A673 (cell line): ENCODE measurements around the gene IZUMO2. TPM values are rescaled to one million over a fixed set of nuclear protein-coding genes. Genes with fewer than 3 reads are reported as not detected.

Experiments used
- BruUV-seq: library from RNA; stranded (reverse); fragments of 400-500 nt; replicated peaks from 2 replicates; lab custom pipeline; 2021; lab: Mats Ljungman, UMichigan
- CTCF ChIA-PET: fragments of 300-600 bp; sonication (Branson Sonifier 250); formaldehyde crosslinking; loops from one replicate; lab custom pipeline; 2022; ENCODE audit warnings: antibody characterized with exemption; lab: Charles Lee
- POLR2A ChIA-PET: fragments of 300-600 bp; sonication (Branson Sonifier 250); formaldehyde crosslinking; loops from one replicate; lab custom pipeline; 2022; ENCODE audit warnings: antibody characterized with exemption; ENCODE audit not compliant: low non-redundant PET; lab: Charles Lee
- DNase-seq: peaks from one replicate; pipeline ENCODE4 v3.0.0-alpha.2; 2015; ENCODE audit warnings: low spot score
- H3K27ac ChIP-seq: fragments of 200-600 bp; sonication (generic); 2 replicates; pipeline ENCODE4 v1.5.1; 2016; ENCODE audit warnings: mixed run types, low read depth, mild to moderate bottlenecking, mixed read lengths, antibody characterized with exemption, low read length; ENCODE audit not compliant: poor library complexity, severe bottlenecking
- H3K27me3 ChIP-seq: fragments of 200-600 bp; sonication (generic); replicated peaks from 2 replicates; pipeline ENCODE4 v1.6.1; 2017; ENCODE audit warnings: mixed run types, low read depth, mild to moderate bottlenecking, mixed read lengths, antibody characterized with exemption, low read length; ENCODE audit not compliant: insufficient read depth, poor library complexity
- H3K36me3 ChIP-seq: fragments of 200-600 bp; sonication (generic); 2 replicates; pipeline ENCODE4 v1.6.1; 2016; ENCODE audit warnings: mixed run types, mild to moderate bottlenecking, mixed read lengths, antibody characterized with exemption, low read length; ENCODE audit not compliant: insufficient read depth, poor library complexity, severe bottlenecking
- H3K4me1 ChIP-seq: fragments of 200-600 bp; sonication (generic); 2 replicates; pipeline ENCODE4 v1.6.1; 2017; ENCODE audit warnings: mixed run types, mild to moderate bottlenecking, mixed read lengths, antibody characterized with exemption, low read length; ENCODE audit not compliant: insufficient read depth, poor library complexity, severe bottlenecking
- H3K4me3 ChIP-seq: fragments of 200-600 bp; sonication (generic); 2 replicates; pipeline ENCODE4 v1.5.1; 2016; ENCODE audit warnings: low read depth, mixed run types, mild to moderate bottlenecking, mixed read lengths, low read length; ENCODE audit not compliant: poor library complexity, severe bottlenecking
- H3K9me3 ChIP-seq: fragments of 200-600 bp; sonication (generic); 2 replicates; pipeline ENCODE4 v1.6.1; 2016; ENCODE audit warnings: mixed run types, low read depth, mild to moderate bottlenecking, mixed read lengths, antibody characterized with exemption, low read length; ENCODE audit not compliant: poor library complexity, severe bottlenecking
- CTCF ChIP-seq: fragments of 300-800, 200-600 bp; sonication (generic); conservative IDR thresholded peaks from 2 replicates; pipeline ENCODE4 v1.5.1; 2017; ENCODE audit warnings: low read depth, mild to moderate bottlenecking, antibody characterized with exemption, low read length, moderate library complexity, mixed read lengths
- EZH2 ChIP-seq: fragments of 200-600 bp; sonication (generic); IDR thresholded peaks from 2 replicates; pipeline ENCODE4 v1.6.1; 2017; ENCODE audit warnings: borderline replicate concordance, low read depth, mild to moderate bottlenecking, mixed read lengths, antibody characterized with exemption, low read length; ENCODE audit not compliant: poor library complexity, severe bottlenecking
- intact Hi-C: fragments of 100-400 bp; cut with micrococcal nuclease; formaldehyde crosslinking; loops from one replicate; pipeline ENCODE4 v1.10.0; 2022; ENCODE audit not compliant: unreplicated experiment
- total RNA-seq: library from RNA; stranded (reverse); gene quantifications from 2 replicates; pipeline ENCODE4 v1.2.3, GENCODE V29; 2021

Gene IZUMO2
- total RNA-seq, 1 experiment from 2014 or later = not detected

- Histone ChIP-seq H3K4me1 (no peaks in the 10 kb centered on the region), H3K9me3 (no peaks in the 10 kb centered on the region), H3K36me3 (no peaks in the 10 kb centered on the region), H3K27ac (no peak overlapping the region), H3K4me3 (no peak overlapping the region), H3K27me3 (peaks cover 24% of the 10 kb centered on the region)
- CTCF ChIA-PET = no interaction called here
- POLR2A ChIA-PET = no interaction called here
- TF ChIP-seq CTCF = no peak
- no peak for TF ChIP-seq EZH2
- DNase-seq = no peak
- BruUV-seq = no TSS peak
- intact Hi-C loops = no loop called here
Measured at GRCh38 chr19:50198431-50199258, 35.6 kb upstream of the IZUMO2 start.

- H3K9me3 ChIP-seq = no peaks in the 10 kb centered on the region
- no peak overlapping the region for H3K4me3 ChIP-seq
- ChIA-PET POLR2A (no interaction called here), CTCF (no interaction called here)
- no peaks in the 10 kb centered on the region for H3K36me3 ChIP-seq
- no peak for TF ChIP-seq EZH2
- TF ChIP-seq CTCF = no peak
- peaks cover 14% of the 10 kb centered on the region for H3K27me3 ChIP-seq
- H3K4me1 ChIP-seq = no peaks in the 10 kb centered on the region
- intact Hi-C loops = no loop called here
- no TSS peak for BruUV-seq
- no peak for DNase-seq
- no peak overlapping the region for H3K27ac ChIP-seq
Measured at GRCh38 chr19:50197348-50197747, 34.3 kb upstream of the IZUMO2 start.

GRCh38 chr19:50196322-50196932 is 33.3 kb upstream of the IZUMO2 start:
- Histone ChIP-seq H3K36me3 (no peaks in the 10 kb centered on the region), H3K4me1 (no peaks in the 10 kb centered on the region), H3K4me3 (no peak overlapping the region), H3K27me3 (peaks cover 8% of the 10 kb centered on the region), H3K9me3 (no peaks in the 10 kb centered on the region), H3K27ac (no peak overlapping the region)
- CTCF ChIA-PET = no interaction called here
- POLR2A ChIA-PET = no interaction called here
- no peak for TF ChIP-seq CTCF
- TF ChIP-seq EZH2 = no peak
- intact Hi-C loops = no loop called here
- no TSS peak for BruUV-seq
- DNase-seq = no peak
